Vagina (tissue), 2 donors: ENCODE measurements around the gene SAMD4A.

Source experiments
- POLR2A ChIP-seq, 2 donors: fragments of 450-650 bp; IDR thresholded peaks; one replicate each; pipeline ENCODE4 v1.6.1; 2017; ENCODE audit warnings: antibody characterized with exemption in 2 of 2, mild to moderate bottlenecking in 2 of 2, moderate library complexity in 2 of 2
- TF ChIP-seq, protein P1 (sequence below), 3 experiments: fragments of 450-650 bp in 2 of 3; fragments of 200-600 bp in 1 of 3; sonication (generic) in 1 of 3; IDR thresholded peaks; one replicate each; pipeline ENCODE4 v1.5.1; 2017 to 2019; ENCODE audit warnings: antibody characterized with exemption in 3 of 3, mild to moderate bottlenecking in 2 of 3, moderate library complexity in 2 of 3

DNA sequence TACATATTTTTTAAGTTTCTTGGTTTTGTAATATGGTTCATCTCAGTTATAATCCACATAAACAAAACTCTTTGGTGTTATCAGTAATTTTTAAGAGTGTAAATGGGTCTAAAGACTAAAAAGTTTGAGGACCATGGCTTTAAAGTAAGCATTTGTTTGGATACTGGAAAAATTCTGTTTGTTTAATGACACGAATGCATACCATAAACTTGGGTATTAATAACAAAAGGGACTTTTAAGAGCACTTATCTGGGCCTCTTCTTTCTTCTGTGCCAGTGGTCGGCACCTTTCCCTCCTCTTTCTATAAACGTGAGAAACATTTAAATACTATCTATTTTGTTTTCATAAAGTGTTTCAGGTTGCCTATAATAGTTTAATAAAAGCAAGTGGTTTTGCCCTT, 47.4 kb downstream of the SAMD4A start:
- no peak for TF ChIP-seq POLR2A (IDR thresholded peaks at IDR 0.05)
- TF ChIP-seq, protein P1, sequence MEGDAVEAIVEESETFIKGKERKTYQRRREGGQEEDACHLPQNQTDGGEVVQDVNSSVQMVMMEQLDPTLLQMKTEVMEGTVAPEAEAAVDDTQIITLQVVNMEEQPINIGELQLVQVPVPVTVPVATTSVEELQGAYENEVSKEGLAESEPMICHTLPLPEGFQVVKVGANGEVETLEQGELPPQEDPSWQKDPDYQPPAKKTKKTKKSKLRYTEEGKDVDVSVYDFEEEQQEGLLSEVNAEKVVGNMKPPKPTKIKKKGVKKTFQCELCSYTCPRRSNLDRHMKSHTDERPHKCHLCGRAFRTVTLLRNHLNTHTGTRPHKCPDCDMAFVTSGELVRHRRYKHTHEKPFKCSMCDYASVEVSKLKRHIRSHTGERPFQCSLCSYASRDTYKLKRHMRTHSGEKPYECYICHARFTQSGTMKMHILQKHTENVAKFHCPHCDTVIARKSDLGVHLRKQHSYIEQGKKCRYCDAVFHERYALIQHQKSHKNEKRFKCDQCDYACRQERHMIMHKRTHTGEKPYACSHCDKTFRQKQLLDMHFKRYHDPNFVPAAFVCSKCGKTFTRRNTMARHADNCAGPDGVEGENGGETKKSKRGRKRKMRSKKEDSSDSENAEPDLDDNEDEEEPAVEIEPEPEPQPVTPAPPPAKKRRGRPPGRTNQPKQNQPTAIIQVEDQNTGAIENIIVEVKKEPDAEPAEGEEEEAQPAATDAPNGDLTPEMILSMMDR (IDR thresholded peaks at IDR 0.05), result no peak
